Measurements from ENCODE around the gene SHB. TPM values are rescaled to one million over a fixed set of nuclear protein-coding genes. Genes with fewer than 3 reads are reported as not detected.

SHB gene
- total and polyA plus RNA-seq, 2 of the 13 experiments (the other 11 are each of a cell fraction or from before 2014, with no cell fraction given), result 19.4 to 20.7 TPM

- TF ChIP-seq SOX6 (IDR thresholded peaks at IDR 0.05) (no peak), SOX6 (CRISPR knock-in tag; IDR thresholded peaks at IDR 0.05) (peak; percentile 86), ATF2 (CRISPR knock-in tag; IDR thresholded peaks at IDR 0.05) (peak; percentile 86), AHDC1 (CRISPR knock-in tag; IDR thresholded peaks at IDR 0.05; ENCODE audit: borderline replicate concordance) (peak; percentile 65; the same call in 1 of the 2 replicates), ZSCAN29 (CRISPR knock-in tag; conservative IDR thresholded peaks at IDR 0.05) (peak; percentile 53; the same call in 1 of the 2 replicates), TFE3 (CRISPR knock-in tag; IDR thresholded peaks at IDR 0.05) (peak; percentile 71), HMG20B (CRISPR knock-in tag; conservative IDR thresholded peaks at IDR 0.05) (no peak), ATF5 (CRISPR knock-in tag; IDR thresholded peaks at IDR 0.05; ENCODE audit: low read depth) (no peak), POLR2A (IDR thresholded peaks at IDR 0.05; ENCODE audit: insufficient read depth in 1 of 2, low read depth in 2 of 2, low read length in 2 of 2) (peak in 1 of 2 experiments; percentile 40; a peak in 2 of 4 replicates), YEATS4 (CRISPR knock-in tag; IDR thresholded peaks at IDR 0.05; ENCODE audit: borderline replicate concordance) (peak; percentile 66; the same call in 1 of the 2 replicates), ZNF567 (CRISPR knock-in tag; IDR thresholded peaks at IDR 0.05; ENCODE audit: borderline replicate concordance) (no peak), PPARG (CRISPR knock-in tag; conservative IDR thresholded peaks at IDR 0.05) (0 out of 2 replicates have a peak, but pooled peaks have one; percentile 17), ZFP90 (CRISPR knock-in tag; IDR thresholded peaks at IDR 0.05; ENCODE audit: borderline replicate concordance) (no peak), ARNTL (CRISPR knock-in tag; IDR thresholded peaks at IDR 0.05) (0 out of 2 replicates have a peak, but pooled peaks have one; percentile 30), FOSL2 (CRISPR knock-in tag; IDR thresholded peaks at IDR 0.05) (peak; percentile 85)
- TF ChIP-seq, protein P1, sequence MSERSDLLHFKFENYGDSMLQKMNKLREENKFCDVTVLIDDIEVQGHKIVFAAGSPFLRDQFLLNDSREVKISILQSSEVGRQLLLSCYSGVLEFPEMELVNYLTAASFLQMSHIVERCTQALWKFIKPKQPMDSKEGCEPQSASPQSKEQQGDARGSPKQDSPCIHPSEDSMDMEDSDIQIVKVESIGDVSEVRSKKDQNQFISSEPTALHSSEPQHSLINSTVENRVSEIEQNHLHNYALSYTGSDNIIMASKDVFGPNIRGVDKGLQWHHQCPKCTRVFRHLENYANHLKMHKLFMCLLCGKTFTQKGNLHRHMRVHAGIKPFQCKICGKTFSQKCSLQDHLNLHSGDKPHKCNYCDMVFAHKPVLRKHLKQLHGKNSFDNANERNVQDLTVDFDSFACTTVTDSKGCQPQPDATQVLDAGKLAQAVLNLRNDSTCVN (CRISPR knock-in tag; IDR thresholded peaks at IDR 0.05; ENCODE audit: borderline replicate concordance), result peak; percentile 11; the same call in 1 of the 2 replicates
- TF ChIP-seq, protein P2, sequence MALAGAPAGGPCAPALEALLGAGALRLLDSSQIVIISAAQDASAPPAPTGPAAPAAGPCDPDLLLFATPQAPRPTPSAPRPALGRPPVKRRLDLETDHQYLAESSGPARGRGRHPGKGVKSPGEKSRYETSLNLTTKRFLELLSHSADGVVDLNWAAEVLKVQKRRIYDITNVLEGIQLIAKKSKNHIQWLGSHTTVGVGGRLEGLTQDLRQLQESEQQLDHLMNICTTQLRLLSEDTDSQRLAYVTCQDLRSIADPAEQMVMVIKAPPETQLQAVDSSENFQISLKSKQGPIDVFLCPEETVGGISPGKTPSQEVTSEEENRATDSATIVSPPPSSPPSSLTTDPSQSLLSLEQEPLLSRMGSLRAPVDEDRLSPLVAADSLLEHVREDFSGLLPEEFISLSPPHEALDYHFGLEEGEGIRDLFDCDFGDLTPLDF (CRISPR knock-in tag; IDR thresholded peaks at IDR 0.05), result no peak
Measured at GRCh38 chr9:38024036-38024681, 44.9 kb downstream of the SHB start (continued).

Data from HepG2 (cell line).